GM21825 (cell line): ENCODE results near the gene ST6GALNAC2.

Source experiments
- ATAC-seq: cut with Tn5 transposase; IDR thresholded peaks from one replicate; pipeline ENCODE4 v1.9.1; 2021; ENCODE audit warnings: mild to moderate bottlenecking, moderate library complexity; ENCODE audit not compliant: unreplicated experiment

The ST6GALNAC2 gene

DNA sequence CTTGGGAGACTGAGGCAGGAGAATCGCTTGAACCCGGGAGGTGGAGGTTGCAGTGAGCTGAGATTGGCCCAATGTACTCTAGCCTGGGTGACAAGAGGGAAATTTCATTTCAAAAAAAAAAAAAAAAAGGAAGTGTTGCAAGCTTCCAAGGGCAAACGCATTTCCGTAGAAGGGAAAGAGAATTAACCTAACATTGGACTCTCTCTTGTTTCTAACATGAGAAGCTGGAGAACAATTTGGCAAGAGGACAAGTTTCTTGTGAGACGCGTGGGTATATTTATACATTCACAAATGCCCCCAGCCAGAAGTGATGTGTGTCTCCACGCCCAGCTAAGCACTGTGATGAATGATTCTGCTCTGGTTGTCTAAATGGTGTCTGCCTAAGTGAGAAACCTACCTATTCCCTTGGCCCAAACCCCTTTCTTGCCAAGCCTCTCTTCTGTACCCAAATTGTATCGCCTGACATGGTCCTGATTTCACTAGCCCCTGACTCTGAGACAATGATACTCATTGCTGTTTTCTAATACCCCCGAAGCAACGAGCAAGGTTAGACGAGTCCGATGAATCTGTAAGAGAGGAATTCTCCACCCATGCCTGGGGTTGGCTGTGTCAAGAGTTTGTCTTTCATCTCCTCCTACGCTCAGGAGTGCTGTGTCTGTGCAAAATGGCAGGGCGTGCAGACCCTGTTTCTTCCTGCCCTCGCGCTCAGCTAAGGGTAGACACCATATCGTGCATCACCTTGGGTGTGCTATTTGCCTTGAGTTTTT, 14.2 kb upstream of the ST6GALNAC2 start:
- ATAC-seq: no peak

DNA sequence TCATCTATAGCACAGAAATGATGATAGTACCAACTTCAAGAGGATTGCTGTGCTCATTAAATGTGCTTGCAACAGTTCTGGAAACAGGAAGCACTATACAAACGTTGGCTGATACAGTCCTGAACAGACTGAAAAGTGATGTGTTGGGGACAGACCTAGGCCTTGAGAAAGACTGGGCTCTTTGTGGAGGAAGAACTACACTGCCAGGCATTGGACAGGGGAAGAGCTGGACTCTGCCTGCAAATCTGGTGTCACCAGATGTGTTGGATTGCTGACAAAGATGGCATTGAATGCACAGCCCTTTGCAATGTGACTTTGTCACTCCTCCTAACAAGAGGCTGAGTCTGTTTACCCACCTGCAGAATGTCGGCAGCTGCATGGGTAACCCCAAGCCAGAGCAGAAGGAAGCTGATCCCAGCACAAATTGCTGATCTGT, 12.4 kb upstream of the ST6GALNAC2 start:
- no peak for ATAC-seq

DNA sequence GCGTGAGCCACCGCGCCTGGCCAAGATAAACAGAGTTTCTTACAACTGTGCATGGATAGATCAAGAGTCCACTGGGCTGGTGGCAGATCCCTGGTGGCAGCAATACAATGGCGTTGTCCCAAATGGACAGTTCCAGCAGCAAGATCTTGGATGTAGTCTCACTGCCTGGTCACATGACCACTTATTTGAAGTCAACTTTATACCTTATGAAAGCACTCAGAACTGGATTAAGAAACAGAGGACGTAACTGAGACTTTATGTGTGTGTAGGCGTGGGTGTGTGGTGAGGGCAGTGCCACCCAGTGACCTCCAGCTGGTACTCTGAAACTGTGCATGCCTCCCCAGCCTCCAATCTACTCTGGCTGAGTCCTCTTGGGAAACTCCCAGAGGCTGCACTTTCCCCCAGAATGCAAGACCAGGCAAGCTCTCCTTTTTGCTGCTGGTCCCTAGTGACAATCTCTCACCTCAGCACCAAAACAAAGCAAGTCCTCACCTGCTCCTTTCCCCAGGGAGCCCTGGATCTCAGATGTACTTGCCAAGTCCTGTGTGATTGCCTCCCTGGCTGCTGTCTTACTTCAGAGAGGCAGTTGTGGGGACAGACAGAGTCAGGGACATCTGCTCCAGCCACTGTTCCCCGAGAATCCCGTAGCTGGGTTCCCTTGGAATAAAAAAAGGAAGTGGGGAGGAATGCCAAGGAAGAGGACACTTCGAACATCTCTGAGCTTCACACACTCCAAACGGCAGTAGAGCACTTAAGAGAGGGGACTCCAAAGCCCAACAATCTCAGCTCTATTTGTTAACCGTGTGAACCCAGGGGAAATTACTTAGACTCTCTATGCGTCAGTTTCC, 11.7 kb upstream of the ST6GALNAC2 start:
- no peak for ATAC-seq

DNA sequence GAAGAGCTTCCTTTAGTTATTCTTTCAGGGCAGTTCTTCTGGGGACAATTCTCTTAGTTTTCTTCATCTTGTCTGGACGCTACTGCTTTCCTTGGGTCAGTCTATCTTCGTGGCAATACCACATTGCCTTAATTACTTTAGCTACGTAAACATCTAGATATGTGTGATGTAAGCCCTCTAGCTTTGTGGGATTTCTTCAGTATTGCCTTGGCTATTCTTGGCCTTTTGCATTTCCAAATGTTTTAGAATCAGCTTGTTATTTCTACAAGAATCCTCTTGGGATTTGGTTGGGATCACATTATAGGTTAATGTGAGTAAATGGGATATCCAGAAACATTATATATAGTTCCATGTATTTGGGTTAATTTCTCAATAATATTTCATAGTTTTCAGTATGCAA, 9.0 kb upstream of the ST6GALNAC2 start:
- no peak for ATAC-seq

DNA sequence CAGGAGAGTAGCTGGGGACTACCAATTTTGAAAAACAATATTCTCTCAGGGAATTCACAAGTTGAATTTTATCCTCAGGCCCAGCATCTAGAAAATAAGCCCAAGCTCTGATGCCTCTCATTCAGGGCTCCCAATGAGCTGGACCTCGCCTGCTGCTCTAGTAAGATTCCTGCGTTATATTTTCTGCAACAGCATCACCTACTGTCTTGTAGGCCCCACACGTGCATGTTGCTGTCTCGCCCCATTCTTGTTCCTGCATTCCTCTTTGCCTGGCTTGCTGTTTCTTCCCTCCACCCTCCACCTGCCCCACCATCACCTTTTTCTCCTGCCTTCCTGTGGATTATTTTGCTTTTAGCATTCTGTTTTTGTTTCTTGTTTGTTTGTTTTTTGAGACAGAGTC, 8.3 kb upstream of the ST6GALNAC2 start:
- no peak for ATAC-seq

DNA sequence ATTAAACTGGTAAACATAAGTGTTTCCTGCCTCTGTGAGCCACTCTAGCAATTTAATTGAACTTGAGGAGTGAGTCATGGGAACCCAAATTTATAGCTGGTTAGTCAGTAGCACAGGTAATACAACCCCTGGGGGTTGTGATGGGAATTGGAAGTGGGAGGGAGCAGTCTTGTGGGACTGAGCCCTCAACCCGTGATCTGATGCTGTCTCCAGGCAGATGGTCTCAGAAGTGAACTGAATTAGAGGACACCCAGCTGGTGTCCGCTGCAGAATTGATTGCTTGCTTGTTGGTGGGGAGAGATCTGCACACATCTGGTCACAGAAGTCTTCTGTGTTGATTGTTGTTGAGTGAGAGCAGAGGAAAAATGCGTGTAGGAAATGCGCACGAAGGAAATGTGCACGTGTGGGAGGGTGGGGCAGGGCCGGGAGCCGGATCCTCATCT, 7.7 kb upstream of the ST6GALNAC2 start:
- ATAC-seq: no peak

DNA sequence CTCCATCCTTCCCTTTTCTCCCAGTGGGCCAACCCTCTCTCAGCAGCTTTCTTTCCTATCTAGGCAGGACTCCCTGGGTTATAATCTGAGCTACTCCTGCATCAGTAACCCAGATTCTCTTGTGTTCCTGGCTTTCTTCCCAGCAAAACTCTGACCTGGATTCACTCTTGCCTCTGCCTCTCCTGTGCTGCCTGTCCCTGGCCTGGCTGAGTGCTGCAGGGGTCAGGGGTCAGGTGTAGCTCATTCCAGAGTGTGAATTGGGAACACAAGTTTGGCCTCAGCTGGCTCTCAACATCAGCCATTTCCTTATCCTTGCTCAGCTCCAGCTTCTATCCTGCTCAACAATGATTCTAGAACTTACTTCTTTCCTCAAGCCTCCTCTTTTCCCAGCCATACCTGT, 2.5 kb upstream of the ST6GALNAC2 start:
- ATAC-seq: no peak

DNA sequence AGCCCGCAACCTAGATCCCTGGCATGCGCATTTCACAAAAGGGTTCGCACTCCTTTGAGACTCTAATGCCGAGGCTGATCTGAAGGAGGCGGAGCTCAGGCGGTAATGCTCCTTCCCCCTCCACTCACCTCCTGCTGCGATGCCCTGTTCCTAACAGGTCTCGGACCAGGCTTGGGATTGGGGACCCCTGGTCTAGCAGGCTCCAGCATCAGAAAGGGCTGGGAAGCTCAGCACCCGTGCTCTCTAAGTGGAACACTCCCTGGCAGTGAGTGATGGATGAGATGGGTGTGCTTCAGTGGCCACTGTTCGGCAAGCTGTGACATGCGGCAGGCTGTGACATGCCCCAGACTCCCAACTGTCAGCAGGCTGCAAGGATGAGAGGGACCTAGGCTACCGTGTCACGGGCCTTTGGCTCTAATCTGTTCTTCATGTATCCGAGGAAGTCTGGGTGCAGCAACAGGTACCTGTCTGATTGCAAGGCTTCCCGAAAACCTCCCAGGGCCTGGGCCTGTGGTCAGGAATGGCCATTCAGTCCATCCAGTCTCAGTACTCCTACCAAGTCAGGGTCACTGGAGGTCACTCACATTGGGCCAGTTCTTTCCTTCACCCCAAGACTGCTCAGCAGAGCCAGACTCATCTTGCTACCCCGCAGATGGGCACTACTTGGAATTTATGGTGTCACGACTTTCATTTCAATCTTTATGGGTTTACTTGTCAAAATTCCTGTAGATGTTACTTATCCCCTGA, 1.3 kb upstream of the ST6GALNAC2 start:
- no peak for ATAC-seq

DNA sequence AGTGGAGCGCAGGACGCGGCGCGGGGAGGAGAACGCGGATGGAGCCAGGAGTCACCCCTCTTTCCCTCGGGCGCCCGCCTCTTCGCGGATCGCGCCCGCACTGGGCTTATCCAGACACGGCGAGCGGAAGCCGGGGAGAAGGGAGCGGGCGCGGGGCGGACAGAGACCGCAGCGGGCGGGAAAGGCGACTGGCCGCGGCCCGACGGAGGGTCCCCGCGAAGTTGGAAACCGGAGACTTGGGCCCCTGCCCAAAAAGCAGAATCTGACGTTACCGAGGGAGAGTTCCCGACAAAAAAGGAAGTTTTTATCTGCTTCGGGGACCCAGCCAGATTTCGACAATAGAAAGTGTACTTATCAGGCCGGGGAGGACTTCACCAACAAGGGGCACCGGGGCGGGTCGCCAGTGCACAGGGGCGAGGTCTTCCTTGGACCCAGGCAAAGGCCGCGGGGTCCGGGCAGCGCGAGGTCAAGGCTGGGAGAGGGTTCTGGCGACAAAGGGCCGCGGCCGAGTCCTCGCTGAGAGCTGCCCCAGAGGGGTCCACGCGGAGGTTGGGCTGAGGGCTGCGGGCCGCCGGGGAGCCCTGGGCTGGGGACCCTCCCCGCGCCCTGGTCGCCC, 519 bp downstream of the ST6GALNAC2 start:
- no peak for ATAC-seq

DNA sequence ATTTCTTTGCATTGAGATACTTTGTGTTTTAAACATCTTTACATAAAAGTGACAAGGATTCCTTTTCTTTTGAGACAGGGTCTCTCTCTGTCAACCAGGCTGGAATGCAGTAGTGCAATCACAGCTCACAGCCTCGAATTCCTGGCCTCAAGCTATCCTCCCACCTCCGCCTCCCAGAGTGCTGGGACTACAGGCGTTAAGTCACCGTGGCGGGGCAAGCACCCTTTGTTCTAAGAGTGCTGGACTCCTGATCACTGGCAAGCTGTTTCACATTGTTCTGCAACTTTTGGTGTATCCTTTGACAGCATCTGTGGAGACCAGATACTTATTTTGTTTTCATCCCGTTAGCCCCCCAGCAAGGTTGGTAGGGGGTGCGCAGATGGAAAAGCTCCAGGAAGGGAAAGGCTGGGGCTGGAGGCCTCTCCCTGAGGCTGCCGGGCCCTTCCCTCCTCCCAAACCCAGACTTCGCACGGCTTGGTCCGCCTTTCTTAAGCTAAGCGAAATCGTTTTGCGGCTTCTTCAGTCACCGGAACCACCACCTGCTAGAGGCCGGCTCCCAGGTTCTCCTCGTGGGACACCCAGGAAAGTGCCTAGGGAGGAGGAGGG, 1.1 kb downstream of the ST6GALNAC2 start:
- ATAC-seq: no peak

DNA sequence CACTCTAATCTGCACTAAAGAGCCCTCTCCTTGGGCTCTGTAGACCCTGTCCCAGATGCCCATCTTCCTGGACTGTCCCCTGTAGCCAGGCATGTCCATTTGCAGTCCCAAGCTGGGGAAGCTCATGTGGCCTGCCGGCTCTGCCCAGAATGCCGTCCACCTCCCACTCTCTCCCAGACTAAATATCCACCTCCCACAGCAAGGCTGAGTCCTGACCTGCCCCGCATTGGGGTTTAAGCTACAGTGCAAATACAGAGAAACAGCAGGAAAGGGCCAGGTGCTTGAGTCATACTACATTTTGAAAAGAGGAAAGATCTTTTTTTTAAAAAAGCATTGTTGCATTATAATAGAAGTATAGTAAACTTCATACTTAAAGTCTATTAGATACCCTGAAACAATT, 3.0 kb downstream of the ST6GALNAC2 start:
- no peak for ATAC-seq

DNA sequence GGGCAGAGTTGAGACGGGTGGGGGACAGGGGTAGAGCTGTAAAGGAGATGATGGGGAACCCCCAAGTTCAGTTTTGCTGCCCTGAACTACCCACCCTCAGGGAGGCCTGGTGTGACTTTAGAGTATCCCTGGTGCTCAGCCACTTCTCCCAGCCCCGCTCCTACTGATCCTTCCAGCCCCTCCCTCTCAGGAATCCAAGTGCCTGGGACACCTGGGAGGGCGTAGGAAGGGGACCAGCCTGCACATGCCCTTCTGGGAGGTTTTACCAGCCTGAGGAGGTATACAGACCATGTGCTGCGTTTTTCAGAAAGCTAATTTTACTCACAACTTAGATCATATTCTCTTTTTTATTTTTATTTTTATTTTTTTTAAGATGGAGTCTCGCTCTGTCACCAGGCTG, 4.1 kb downstream of the ST6GALNAC2 start:
- ATAC-seq: no peak

DNA sequence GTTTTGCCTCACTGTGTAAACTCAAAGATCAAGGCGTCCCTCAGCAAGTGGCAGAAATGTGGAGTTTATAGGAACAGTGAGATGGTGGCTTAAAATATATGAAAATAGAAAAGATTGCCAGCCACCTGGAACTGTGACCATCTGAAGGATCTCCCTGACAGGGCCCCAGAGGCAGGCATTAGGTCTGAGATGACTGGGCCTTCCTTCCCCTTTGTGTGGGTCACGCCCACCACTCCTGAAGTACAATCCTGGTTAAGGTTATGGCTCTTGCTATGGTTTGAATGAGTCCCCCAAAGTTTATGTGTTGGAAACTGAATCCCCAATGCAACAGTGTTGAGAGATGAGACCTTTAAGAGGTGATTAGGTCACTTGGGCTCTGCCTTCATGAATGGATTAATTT, 6.4 kb downstream of the ST6GALNAC2 start:
- ATAC-seq: no peak

DNA sequence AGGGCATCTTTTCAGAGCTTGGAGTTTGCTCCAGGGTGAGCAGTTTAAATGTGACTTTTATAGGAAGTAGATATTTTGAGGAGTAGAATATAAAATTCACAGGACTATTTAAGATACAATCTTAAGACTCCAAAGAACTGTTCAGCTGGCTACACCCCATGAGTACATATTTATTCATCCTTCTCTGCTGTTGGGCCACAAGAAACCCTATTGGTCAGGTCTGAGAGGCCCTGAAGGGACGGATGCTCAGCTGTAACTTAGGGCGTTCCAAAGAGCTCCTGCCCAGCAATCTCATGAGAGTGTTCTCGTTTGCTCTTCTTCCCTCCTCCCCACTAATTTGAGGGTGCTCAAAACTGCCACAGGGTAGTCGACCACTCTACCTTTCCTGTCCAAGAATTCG, 7.3 kb downstream of the ST6GALNAC2 start:
- no peak for ATAC-seq

DNA sequence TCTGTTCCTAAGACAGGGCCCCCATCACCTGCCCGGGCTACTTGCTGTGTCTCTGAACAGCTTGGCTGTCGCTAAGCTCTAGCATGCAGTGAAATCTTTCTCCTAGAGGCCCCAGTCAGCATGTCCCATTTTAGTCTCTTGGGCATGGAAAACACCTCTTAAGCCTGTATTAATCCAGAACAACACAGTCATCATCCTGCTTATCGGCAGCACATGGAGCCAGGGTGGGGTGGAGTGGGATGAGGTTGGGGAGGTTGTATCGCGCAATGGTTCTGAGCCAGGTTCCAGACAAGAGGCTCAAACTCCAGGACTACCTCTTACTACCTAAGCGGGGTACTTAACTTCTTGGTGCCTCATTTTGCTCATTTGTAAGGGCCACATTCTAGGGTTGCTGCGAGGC, 7.8 kb downstream of the ST6GALNAC2 start:
- no peak for ATAC-seq

DNA sequence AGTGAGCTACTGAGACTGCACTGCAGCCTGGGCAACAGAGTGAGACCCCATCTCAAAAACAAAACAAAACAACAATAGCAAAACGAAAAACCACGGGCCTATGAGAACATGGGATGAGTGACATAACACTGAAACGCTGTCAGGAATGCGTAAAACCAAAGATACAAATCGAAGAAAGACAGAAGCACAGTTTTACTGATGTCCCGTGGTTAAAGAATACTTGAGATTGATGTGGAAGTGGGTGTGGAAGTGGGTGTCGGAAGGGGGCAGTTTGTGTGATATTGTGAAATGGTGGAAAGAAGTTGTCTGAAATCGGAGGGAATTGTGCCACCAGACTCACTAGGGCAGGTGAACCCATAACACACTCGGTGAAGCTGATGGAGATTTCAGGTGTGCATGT, 9.5 kb downstream of the ST6GALNAC2 start:
- ATAC-seq: no peak

DNA sequence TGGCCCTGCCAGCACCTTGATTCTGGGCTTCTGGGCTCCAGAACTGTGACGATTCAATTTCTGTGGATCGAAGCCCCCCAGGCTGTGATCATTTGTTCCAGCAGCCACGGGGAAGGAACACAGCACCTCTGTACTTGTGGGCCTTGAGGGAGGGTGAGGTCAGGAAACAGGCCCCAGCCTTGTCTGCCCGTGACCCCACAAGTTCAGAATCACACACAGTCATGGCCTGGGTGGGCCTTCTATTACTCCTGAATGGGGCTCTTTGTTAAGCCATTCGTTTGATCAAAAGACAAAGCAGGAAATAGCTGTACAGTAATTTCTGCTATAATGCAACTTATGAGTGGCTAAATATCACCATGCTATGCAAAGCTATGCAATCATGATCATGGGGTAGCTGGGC, 10.1 kb downstream of the ST6GALNAC2 start:
- no peak for ATAC-seq

DNA sequence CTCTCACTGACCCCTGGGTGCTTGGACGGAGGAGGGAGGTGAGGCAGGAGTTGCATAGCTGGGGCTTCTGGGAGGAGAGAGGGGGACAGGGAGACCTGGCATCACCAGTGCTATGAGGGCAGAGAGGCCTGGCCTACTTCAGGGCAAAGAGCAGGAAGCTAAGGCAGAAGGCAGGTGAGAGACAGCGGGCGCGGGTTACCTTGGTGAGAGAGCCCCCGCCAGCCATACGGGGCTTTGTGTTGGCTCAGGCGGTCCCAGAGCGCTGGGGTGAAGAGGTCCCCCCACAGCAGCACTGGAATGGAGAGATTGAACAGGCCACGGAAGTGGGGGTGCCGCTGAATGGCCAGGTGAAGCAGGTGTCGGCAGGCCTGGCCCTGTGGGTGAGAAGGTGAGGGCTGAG, 11.5 kb downstream of the ST6GALNAC2 start:
- ATAC-seq: no peak

DNA sequence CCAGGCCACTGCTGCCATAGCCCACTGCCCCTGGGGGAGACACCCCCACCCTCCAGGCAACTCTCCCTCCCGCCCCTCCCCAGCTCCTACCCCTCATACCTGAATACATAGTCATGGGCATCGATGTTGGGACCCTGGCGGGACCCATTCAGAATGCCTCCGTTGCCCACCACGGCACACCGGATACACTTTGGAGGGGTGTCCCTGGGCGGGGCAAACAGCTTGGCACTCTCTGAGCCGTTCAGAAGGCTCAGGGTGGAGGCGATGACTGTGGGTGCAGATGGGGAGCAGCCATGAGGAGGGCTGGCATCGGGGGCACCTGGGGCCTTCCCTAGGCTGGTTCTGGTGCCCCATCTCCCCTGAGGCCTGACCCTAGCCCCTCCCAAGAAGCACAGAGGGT, 12.6 kb downstream of the ST6GALNAC2 start:
- ATAC-seq: no peak

DNA sequence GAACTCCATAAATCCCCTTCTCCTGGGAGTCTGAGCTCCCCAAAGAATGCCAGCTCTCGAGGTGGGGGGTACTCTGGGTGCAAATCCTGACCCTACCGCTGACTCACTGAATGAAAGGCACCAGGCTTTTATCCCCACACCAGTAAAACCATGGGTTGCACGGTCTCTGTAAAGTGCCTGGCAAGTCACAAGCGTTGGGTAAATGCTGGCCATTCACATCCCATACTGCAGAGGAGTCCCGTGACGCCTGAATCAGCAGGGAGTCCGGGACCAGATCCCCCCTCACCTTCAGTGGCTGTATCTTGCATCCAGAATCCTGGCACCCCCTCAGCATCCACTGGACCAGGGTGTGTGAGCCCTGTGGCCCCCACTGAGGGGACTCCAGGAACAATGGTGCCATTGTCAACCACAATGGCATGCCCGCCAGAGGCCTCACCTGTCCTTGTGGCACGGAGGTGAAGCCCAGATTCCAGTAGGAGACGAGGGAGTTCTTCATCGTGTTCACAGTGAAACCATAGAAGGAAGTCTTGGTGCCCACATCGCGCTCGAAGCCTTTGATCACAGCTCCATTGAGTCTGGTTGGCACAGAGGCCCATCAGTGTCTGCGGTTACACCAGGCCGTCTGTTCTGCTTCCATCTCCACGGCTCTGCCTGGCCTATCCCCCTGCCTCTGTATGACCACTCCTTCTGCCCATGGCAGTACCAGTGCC, 13.3 kb downstream of the ST6GALNAC2 start:
- ATAC-seq: no peak
